Stimulated activated CD8-positive, alpha-beta memory T cell treated with anti-CD3 and anti-CD28 coated beads, Interleukin-15, amount 100 ng/mL, for 1 hour (primary cell): ENCODE data around the gene TIMP4.

Experiments
- DNase-seq: peaks from one replicate; pipeline ENCODE4 v3.0.0-alpha.2; 2020; ENCODE audit warnings: low read depth

The TIMP4 gene

GRCh38 chr3:12147049-12147780, 11.5 kb downstream of the TIMP4 start:
- DNase-seq = no peak

DNA sequence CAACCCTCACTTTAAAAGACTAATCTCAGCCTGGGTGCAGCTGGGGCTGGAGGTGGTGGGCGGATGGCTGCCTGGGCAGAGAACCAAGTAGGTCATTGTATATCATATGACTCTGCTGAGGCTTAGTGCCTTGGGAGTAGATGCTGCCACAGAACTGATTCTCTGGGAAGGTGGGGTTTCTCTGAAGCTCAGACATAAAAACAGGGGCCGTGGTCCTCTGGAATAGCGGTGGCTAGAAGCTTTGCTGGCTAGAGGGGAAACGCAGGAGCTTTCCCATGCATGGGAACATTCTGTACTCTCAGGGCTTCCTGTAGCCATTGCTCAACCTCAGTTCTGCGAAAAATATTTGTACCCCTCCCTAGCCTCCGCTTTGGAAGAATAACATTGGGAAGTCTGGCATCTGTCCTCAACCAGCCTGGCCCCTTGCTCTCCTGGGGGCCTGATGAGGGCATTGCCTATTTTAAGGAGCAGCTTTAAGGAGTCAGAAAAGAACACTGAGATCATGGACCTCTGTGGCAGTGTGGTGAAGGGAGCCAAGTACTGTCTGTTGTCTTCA, 14.7 kb downstream of the TIMP4 start:
- DNase-seq = no peak

DNA sequence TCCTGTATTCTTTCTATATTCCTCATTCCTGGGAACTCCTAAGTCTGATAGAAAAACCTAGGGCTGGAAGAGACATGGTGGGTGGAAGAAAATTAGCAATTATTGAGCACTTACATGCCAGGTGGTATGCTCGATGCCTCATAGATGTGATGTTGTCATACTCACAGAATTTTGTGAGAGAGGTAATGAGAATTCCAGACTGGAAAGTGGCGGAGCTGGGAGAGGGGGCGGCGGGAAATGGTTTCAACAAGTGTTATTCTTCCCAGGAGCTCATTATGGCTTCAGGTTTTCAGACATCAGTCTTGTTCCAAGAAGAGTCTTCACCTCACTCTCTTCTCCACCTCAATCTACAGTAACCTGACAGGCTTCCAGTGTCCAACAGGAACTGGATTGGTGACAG, 16.2 kb downstream of the TIMP4 start:
- DNase-seq = no peak

- no peak for DNase-seq
Observed at GRCh38 chr3:12141350-12141749, 17.4 kb downstream of the TIMP4 start.

DNA sequence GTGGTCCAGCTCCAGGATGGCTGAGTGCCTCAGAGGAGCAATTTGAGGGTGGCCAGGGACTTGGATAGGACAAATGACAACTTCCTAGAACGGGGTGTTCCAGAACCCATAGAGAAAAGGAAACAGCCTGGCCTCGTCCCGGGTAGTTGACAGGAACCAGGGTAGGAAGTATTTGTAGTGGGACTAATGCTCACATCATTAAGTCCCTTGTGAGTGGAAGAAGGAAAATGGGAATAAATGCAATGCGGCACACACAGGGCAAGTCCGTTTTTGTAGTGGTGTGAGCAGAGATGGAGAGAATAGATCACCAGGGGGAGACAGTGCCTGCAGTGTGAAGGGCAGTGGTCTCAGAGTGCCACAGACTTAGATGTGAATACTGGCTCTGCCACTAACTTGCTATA, 19.6 kb downstream of the TIMP4 start:
- DNase-seq = no peak

GRCh38 chr3:12138044-12138443, 20.7 kb downstream of the TIMP4 start:
- DNase-seq = no peak

- DNase-seq = no peak
Observed at GRCh38 chr3:12136371-12136770, 22.3 kb downstream of the TIMP4 start.

DNA sequence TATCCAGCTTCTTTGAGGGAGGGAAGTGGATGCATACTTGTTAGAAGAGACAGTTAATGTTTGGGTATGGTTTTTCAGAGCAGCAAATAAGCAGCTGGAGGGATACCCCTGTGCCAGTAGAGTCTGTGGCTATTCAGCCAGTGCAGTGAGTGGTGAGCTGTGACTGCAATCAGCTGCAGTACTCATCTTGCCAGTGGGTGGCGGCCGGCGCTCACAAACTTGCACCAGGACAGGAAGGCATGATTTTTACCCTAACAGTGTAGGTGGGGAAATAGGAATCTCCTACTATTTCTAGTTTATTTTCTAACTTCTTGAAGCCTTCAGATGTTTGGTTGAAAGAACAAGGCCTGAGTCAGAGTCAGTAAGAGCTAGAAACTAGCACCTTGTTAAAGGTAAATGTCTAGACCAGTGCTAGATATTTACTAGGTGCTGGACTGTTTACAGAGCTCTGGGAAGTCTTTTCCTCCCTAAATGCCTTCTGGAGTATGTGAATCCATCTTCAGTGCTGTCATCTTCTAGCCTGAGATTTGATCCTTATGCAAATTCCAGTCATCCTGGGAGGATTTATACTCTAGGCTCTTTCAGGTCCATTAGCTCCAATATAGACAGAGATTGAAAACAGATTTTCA, 23.6 kb downstream of the TIMP4 start:
- DNase-seq = peak; percentile 25

- DNase-seq = no peak
Observed at GRCh38 chr3:12132881-12133280, 25.8 kb downstream of the TIMP4 start.

DNA sequence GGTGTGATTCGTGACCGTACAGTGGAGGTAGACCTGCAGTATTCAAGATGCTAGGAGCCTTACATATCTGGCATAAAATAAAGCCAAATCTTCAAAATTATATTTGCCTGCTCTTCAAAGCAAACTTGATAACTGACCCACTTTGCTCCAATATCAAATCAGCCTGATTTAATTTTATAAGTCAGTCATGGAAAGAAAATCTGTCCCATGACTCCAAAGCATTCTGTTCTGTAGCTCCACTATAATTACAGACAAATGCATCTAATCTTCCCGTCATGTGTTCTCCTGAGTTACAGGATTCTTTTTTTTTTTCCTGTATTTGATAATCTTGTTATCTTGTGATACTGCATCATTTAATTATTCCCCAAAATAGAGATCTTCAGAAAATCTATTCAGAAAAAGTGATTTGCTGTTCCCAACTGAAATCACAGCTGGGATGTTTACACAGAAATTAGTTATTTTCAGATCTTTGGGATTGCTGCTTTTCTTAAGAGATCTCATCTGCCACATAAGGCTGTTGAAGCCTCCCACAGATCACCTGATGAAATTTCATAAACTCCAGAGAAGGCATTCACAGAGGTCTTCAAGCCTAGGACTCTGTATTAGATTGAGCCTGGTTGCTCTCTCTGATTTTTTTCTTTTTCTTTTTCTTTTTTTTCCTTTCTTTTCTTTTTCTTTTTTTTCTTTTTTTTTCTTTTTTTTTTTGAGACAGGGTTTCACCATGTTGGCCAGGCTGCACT, 27.2 kb downstream of the TIMP4 start:
- DNase-seq = no peak

DNA sequence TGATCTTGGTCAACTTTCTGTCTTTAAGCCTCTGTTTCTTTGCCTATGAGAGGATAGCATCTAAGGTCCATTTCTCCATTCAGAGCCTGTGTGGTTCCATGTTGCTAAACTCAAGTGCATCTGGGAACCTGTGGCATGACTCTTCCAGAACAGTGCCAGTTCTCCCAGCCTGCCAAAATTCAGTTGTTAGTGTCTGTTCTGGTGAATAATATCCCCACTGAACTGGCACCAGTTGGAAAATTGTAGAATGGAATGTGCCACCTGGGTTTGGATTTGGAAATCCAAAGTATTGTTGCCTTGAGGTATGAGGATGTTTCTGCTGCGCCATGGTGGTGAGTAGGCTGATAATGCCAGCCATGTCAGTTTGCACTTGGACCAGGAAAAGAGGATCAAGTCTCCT, 31.3 kb downstream of the TIMP4 start:
- no peak for DNase-seq

- no peak for DNase-seq
Observed at GRCh38 chr3:12125772-12126171, 32.9 kb downstream of the TIMP4 start.

DNA sequence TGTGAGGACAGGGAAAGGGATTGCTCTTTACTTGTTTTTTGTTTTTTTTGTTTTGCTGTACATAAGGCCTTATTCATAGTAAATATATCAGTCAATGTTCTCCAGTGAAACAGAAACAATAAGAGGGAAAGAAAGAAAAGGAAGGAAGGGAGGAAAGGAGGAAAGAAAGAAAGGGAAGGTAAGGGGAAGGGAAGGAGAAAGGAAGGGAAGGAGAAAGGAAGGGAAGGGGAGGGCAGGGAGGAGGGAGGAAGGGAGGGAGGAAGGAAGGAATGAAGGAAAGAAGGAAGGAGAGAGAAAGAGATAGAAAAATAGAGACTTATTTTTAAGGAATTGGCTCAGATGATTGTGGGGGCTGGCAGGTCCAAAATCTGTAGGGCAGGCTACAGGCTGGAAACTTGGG, 37.2 kb downstream of the TIMP4 start:
- no peak for DNase-seq

- DNase-seq = no peak
Observed at GRCh38 chr3:12120374-12121140, 38.2 kb downstream of the TIMP4 start.

DNA sequence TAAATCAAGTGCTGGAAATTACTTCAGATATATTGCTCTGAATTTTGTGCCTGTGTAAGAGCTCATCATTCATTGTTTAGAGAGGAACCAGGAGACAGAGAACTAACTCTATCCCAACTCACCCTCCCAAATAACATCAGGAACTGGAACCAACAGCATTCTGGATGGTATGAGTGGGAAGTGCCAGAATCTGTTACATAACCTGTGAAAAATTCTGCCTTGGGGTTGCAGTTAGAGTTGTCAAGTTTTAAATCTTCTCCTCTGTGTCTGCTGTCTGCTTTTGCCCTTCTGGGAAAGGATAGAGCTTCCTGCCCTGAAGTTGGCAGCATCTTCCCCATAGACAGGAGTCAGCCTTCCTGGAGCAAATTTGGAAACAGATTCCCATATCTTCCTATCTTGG, 41.2 kb downstream of the TIMP4 start:
- DNase-seq = no peak

DNA sequence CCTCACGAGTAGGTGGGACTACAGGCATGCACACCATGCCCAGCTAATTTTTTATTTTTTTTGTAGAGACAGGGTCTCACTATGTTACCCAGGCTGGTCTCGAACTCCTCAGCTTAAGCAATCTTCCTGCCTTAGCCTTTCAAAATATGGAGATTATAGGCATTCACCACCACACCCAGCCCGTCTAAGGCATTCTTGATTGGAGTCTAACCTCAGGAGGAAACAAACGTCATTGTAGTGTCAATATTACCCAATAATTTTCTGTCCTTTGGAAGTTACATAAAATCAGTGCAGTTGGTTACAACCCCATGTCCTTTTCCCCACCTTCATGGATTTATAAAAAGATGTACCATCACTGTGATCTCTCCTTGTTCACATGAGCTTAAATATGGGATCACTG, 41.8 kb downstream of the TIMP4 start:
- no peak for DNase-seq

GRCh38 chr3:12115849-12116248, 42.9 kb downstream of the TIMP4 start:
- DNase-seq = no peak

- DNase-seq = no peak
Observed at GRCh38 chr3:12115104-12115503, 43.6 kb downstream of the TIMP4 start.

- DNase-seq = no peak
Observed at GRCh38 chr3:12114251-12114650, 44.5 kb downstream of the TIMP4 start.

DNA sequence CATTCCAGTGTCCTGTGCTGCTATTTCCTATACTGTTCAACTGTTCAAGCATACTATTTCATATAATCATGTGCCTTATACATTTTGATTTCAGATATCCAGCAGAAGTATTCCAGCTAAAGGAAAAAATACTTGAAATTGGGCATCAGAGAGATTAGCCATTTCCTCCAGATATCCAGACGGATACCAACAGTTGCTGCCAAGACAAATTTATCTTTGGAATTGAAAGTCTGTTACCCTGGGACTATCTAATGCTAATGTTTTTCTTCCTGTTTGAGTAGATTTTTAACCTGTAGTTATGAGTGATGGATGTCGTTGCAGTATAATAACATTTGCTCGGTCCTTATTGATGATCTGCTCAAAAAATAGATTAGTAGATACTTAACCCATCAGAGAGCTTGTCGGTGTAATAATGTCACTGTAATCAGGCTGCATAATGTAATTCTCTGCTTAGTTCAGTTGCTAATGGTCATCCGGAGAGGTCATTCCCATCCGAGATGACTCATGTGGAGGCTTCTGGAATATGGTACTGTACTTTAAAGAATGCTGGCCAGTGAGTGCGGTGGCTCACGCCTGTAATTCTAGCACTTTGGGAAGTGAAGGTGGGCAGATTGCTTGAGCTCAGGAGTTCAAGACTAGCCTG, 51.5 kb downstream of the TIMP4 start:
- no peak for DNase-seq
